Activated CD4-positive, CD25-positive, alpha-beta regulatory T cell treated with anti-CD3 and anti-CD28 coated beads, Interleukin-2, amount 50 U/mL, for 16 hours (primary cell): Measurements from ENCODE around the gene TTC9C.
"Not testable (repeated sequence)": the region's sequence is repeated elsewhere in the genome, so short reads cannot be mapped to it uniquely, and the experiment has no call there.

Experiments used
- DNase-seq: peaks from one replicate; pipeline ENCODE4 v3.0.0-alpha.2; 2020; ENCODE audit warnings: low read depth, low spot score

The TTC9C gene

DNA sequence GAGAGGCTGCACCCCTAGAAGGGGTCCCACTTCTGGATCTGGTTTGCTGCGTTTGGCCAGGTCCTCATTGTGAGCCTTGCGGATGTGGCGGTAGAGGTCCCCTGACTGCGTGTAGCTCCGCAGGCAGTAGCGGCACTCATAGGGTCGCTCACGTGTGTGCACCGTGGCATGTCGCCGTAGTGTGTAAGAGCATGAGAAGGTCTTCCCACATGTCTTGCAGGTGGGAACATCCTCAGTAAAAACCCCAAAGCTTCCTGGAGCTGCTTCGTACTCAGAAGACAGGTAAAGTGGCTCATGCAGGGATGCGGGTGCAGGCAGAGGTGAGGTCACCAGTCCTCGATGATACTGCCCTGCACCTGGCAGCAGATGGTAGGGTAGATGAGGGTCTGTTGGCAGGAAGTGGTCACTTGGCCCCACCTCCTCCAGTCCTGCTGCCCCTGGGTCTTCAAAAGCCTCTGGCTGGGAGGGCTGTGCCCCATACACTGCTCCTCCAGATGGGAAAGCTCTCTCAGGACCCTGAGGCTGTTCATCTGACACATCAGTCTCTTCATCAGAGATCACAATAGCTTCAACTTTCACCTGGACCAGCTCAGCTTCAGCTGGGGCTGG is 24.0 kb downstream of the TTC9C start:
- DNase-seq = no peak

DNA sequence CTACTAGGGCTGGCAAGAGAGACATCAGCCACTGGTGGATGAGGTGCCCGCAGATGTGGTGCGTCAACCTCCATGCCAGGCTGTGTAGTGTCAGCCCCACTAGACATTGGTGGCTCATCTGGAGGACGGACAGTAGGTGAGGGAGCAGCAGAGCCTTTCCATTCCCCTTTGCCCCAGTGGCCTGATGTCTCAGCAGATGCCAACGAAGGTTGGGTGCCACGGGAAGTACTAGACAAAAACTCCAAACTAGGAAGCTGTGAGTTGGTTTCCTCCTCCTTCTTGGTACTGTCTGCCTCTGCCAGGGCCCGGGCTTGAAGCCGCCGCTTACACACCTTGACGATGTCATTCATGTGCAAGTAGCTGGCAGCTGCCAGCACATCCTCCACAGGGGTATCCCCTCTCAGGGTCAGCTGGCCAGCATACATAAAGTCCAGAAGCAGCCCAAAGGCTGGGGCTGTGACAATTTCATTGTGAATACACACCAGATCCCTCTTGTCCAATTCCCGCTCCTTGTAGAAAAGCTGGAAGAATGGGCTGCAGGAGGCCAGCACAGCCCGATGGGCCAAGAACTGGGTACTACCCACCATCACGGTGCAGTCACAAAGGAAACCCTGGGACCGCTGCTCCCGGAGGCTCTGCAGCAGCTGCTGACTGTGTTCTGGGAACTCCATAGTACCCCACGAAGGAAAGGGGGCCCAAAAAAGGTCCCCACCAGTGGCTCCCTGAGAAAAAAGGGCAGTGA is 24.9 kb downstream of the TTC9C start:
- DNase-seq = no peak

DNA sequence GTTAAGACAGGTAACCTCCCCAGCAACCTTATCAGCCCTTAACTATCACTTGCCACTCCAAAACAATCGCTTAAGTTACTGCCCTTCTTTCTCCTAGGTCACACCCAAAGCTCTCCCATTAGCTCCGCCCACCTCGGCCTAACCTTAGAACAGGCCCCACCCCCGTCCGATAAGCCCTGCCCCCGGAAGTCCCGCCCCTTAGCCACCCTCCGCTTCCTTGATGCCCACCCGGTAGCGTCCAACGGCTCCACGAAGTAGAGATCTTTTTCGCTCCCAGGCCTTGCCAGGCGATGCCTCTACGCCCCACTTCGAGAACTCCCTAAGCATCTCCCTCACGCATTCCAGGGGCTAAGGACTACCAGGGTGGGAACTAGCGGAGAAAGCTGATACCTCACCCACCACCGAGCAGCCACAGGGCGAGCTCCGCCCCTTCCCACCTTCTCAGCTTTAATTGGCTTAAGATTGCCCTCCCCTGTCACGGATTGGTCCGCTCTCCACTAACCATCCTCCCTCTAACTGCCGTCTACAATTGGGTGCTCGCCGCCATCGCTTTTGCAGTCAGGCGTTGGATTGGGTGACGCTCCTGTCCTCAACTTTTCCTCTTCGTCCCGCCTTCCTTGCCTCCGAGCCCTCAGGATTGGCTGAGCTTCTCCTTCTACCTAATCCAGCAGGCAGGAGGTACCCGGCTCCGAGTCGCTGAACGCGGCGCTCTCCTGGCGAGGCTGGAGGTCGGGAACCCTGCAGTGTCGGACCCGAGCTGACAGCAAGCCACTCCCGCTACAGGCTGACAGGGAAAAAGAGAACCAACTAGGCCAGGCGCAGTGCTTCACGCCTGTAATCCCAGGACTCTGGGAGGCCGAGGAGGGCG is 25.7 kb downstream of the TTC9C start, which contains the start of gene ZBTB3:
Gene ZBTB3 (minus strand): TSS at position 425 of the 868 bp plus-strand sequence. CDS start 496 bp downstream, outside the sequence.
- peak; percentile 91 for DNase-seq

DNA sequence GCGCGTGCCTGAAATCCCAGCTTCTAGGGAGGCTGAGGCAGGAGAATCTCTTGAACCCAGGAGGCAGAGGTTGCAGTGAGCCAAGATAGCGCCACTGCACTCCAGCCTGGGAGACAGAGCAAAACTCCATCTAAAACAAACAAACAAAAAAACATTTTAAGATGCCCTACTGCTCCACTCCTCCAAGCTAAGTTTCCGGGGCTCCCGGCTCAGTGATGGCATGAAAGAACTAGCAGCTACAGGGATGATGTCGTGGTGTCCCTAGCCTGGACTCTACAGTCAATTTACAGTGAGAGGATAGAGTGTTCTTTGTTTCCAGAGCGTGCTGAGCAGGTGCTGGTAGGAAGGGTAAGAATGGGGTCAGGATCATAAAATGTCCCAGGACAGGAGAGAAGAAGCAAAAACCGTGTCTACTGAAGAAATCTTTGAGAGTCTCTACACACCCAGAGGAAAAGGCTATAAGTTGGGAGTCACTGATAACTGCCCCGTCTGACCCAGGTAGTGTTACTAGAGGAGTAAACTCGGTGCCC is 26.9 kb downstream of the TTC9C start:
- no peak for DNase-seq

DNA sequence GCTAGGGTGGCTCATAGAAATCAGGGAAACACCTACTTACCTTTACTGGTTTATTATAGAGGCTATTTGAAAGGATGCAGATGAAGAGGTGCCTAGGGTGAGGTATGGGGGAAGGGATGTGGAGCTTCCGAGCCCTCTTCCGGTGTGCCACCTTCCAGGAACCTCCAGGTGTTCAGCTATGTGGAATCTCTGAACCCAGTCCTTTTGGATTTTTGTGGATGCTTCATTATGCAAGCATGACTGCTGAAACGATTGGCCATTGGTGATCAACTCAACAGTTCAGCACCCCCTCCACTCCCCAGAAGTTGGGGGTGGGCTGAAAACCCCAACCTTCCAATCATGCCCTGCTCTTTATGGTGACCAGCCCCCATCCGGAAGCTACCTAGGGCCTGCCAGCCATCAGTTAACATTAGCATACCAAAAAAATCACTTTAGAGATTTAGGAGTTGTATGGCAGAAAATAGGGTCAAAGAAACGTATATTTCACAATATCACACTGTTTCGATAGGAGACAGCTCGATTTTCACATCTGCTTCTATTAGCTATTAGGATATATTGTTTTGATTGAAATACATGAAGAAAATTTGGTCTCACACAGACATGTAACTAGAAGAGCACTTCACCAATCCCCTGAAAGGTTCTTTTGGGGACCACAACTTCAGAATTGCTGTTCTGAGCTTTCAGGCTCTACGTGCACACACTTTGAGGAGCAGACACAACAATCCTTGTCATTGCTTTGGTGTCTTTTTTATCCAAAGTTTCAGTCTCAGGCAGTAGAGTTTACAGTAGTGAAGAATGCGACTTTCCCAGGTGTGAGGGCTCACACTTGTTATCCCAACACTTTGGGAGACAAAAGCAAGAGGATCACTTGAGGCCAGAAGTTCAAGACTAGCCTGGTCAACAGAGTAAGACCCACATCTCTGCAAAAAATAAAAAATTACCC is 29.8 kb downstream of the TTC9C start:
- DNase-seq = no peak

DNA sequence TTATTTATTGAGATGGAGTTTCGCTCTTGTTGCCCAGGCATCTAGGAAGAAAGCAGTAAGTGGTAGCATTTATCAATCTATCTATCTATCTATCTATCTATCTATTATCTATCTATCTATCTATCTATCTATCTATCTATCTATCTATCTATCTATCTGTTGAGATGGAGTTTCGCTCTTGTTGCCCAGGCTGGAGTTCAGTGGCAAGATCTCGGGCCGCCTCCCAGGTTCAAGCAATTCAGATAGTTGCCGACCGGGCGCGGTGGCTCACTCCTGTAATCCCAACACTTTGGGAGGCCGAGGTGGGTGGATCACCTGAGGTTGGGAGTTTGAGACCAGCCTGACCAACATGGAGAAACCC is 32.6 kb downstream of the TTC9C start:
- not testable (repeated sequence) for DNase-seq

DNA sequence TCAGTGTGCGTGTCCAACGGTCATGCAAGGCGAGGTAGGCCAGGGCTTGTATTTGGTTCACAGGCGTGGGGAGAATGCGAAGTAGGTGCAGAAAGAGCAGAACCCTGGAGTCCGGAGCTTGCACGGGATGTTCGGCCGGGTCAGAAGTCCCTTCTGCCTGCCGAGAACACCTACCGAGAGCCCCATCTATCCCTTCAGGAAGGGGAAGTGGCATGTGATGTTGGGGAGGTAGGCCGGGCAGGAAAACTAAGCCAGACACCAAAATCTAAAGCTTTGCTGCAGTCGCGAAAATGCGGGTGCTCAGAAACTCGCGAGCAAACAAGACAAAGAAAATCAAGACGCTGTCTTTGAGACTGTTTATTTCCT is 42.5 kb downstream of the TTC9C start:
- DNase-seq = no peak

DNA sequence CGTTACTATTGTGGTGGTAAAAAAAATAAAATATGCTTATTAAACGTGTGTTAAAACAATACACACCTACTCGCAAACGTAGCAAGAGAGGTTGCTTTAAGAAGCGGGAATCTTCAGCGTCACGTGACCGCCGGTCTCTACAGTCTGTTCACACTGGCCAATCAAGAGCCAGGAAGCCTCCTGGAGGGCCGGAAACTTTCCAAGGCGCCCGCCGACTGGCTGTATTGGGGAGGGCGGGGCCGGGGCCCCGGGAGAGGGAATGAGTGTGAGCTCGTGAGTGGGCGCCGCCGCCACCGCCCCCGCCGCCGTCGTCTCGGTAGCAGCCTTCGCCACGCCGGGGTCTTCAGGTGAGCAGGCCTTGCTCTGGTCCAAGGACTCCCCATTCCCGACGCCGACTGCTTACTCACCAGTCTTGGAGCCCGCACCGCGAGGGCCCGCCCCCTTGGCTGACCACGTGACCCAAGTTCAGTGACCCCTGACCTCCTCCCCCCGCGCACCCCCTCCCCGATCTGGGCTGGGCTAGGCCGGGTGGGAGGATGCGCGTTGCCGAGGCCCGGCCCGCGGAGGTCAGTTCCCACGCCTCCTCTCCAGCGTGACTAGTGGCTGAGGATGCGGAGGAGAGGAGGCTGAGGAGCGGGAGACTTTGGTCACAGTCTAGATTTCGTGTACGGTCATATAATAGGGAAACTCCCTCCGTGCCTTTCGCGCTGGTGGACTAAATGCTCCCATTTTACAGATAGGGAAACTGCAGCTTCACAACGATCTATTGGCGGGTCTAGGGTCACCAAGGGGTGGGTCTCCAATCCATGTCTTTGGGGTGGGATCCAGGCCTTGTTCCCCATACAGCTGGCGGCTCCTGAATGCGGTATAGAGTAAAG is 43.1 kb downstream of the TTC9C start, which contains the start of gene TAF6L:
Gene TAF6L (plus strand): TSS at position 253 of the 878 bp plus-strand sequence. CDS start 4,388 bp downstream, outside the sequence.
- peak; percentile 79 for DNase-seq

DNA sequence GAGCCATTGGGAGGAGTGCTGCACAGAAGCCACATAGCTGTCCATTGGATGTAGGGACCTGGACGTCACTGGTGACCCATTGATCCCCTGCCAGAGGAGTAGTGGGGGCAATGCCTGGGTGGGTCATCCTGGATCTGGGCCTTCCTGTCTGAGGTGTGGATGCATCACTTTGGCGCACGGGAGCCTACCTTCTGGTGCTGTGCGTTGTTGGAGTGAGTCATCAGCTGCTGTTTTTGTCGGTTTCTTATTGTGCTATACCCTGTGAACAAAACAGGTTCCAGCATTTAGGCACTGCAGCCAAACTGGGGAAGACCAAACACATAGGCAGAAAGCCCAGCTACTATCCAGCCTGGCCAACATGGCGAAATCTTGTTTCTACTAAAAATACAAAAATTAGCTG is 46.1 kb downstream of the TTC9C start:
- no peak for DNase-seq

DNA sequence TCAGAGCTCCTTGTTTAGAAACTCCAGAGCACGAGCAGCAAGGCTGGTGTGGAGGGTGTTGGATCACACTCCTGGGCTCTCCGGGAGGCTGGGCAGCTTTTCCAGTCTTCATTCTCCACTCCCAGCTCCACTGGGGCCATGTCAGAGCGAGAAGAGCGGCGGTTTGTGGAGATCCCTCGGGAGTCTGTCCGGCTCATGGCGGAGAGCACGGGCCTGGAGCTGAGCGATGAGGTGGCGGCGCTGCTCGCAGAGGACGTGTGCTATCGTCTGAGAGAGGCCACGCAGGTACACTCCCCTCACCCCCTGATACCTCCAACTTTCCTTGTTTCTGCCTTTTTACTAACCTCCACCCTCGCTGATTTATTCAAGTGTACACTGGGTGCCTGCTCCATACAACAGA is 47.4 kb downstream of the TTC9C start:
- no peak for DNase-seq

DNA sequence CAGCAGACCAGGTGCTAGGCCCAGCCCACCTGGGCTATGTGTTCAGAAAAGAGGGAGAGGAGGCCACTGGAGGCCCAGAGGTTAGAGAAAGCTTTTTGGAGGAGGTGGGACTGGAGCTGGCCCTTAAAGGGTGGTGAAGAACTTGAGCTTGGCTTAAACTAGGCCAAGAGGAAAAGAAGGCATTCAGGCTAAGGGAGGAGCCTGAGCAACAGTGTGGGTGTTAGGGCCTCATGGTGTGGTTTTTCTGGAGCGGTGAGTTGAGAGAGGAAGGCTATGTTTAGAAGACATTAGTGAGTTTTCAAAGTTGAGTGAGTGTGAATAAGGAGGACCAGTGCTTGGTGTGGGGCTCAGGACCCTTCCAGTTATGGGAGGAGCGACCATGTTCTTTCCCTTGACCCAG is 49.1 kb downstream of the TTC9C start:
- DNase-seq = no peak

DNA sequence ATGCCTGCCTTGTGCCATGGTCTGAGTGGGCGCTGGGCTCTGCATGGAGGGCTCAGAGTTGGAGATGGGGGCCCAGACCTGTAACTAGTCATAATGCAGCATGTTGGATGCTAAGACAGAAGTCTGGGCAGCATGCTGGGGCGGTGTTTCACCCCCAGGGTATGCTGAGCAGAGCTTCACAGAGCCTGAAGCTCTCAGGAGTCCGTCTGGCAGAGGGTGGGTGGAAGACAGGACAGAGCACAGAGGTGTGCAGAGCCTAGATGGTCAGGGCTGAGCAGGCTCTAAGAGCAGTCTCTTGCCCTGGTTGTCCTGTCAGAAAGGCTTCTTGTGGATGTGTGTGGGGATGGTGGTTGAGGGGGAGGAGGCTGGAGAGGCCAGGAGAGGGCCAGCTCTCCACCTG is 50.2 kb downstream of the TTC9C start:
- no peak for DNase-seq

DNA sequence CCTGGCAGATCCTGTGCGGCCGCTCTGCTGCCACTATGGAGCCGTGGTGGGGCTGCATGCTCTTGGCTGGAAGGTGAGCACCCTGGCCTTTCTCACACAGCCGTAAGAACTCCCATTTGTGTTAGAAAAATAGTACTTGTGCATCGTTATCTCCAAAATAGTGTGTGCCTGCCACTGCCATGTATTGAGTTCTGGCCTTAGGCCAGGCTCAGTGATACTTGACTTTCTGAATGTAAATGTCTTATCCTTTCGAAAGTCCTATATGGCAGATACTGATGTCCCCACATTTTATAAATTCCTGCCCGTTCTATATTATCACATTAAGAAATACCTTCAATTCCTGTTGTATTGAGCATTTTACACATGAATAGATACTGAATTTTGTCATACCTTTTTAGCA is 54.5 kb downstream of the TTC9C start:
- no peak for DNase-seq

DNA sequence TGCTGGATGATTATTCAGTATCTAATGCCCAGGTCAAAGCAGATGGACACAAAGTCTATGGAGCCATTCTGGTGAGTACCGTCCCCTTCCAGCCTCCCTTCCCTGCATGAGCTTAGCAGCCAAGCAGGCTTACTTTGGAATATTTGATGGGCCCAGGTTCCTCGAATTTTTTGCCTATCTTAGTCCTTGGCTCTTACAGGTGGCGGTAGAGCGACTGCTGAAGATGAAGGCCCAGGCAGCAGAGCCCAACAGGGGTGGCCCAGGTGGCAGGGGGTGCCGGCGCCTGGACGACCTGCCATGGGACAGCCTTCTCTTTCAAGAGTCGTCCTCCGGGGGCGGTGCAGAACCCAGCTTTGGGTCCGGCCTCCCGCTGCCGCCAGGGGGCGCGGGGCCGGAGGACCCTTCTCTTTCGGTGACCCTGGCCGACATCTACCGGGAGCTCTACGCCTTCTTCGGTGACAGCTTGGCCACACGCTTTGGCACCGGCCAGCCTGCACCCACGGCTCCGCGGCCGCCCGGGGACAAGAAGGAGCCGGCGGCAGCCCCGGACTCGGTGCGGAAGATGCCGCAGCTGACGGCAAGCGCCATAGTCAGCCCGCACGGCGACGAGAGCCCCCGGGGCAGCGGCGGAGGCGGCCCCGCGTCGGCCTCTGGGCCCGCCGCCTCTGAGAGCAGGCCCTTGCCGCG is 58.2 kb downstream of the TTC9C start:
- DNase-seq = peak; percentile 80

DNA sequence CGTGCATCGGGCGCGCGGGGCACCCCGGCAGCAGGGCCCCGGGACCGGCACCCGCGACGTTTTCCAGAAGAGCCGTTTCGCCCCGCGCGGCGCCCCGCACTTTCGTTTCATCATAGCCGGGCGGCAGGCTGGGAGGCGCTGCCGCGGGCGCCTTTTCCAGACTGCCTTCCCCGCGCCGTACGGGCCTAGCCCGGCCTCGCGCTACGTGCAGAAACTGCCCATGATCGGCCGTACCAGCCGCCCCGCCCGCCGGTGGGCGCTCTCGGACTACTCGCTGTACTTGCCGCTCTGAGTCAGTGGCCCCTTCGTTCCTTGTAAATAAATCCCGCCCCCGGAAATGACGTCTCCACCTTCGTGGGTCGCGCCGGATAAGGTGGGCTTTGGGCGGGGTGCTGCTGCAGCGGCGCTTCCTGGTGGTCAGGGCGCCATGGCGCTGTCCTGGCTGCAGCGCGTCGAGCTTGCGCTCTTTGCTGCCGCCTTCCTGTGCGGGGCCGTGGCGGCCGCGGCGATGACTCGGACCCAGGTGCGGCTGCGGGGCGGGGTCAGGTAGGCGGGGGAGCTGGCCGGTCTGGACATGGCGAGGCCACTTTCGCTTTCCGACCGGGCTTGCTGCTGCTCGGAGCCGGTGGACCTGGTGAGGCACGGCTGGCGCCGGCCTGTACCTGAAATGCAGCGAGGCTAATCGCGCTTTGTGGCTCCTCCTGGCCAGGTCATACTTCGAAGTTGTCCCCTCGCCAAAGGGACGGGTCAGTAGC is 58.9 kb downstream of the TTC9C start, which contains the start of gene TMEM179B:
Gene TMEM179B (plus strand): TSS at position 398 of the 755 bp plus-strand sequence. CDS start 30 bp downstream, at position 428.
- DNase-seq = peak; percentile 96
